NOMO-1 (cell line): ENCODE data around the gene PRXL2B.
"Not testable (repeated sequence)": the region's sequence is repeated elsewhere in the genome, so short reads cannot be mapped to it uniquely, and the experiment has no call there.

Source experiments
- DNase-seq, 2 experiments: peaks; one replicate each; lab custom pipeline; 2025; ENCODE audit not compliant: unreplicated experiment in 2 of 2; lab: John Stamatoyannopoulos, UW

PRXL2B gene

GRCh38 chr1:2610036-2610959 is 23.7 kb downstream of the PRXL2B start:
- no peak for DNase-seq

DNA sequence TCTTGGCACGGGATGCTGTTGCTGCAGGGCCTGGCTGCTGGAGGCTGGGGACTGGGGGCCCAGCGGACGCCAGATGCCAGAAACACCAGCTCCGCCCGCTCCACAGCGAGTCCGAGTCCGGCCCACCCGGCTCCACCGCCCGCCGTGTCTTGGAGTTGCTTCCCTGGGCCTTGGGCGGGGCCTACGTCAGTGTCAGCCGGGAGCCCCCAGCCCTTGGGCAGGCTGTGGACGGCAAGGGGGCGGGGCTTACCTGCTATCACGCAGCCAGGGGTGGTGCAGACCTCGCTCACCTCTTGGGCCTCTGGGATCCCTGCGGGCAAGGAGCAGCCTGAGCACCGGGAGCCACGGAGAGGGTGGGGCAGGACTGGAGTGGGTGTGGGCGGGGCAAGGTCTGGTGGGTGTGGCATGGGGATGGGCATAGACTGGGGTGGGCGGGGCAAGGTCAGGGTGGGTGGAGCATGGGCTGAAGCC is 24.5 kb downstream of the PRXL2B start:
- DNase-seq, result no peak

GRCh38 chr1:2611621-2612437 is 25.3 kb downstream of the PRXL2B start:
- no peak for DNase-seq

DNA sequence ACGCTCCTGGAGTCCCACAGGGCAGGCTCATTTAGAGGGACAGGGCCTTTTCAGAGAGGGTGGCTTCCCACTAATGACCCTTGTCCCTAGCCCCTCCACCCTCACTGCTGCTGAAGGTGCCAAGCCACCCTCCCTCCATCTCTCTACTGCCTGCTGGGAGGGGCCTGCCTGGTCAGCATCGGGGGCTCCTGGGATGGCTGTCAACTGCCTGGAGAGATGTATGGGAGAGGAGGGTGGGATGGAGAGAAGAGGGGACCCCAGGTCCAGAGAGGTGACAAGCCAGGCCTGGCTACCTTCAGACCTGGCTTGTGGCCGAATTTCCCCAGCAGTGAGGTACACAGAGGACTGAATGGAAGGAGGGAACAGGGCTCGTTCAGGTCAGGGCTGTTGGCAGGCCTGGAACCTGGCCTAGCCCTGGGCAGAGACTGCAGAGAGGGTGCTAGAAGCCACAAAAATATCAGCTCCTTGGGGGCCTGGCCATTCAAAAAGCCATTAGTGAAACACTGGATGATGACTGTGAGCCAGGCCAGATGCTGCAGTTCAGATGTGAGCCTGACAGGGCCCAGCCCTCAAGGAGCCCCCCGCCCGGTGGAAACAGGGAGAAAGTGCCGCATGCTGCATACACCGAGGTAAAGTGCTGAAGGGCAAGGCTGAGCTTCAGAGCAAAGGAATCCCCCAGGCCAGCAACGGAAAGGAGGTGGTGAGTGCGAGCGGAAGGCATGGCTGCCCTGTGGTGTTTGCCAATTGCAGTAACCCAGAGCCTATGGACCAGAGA is 26.2 kb downstream of the PRXL2B start:
- no peak for DNase-seq

DNA sequence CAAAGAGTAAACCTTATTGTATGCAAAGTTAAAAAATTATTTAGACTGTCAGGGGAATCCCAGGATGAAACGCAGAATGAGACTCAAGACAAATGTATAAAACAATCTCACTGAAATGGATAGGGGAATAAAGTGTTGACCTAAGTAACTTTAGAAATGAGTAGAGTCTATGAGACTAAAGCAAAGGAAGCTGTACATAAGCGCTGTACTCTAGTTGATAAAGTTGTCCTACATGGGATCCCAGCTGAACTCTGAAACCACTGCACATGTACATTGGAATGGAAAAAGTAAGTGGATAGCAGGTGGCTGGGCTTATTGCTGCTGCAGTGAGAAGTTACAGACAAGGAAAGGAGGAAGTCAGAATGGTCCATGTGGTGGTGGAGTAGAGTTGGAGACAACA is 27.6 kb downstream of the PRXL2B start:
- DNase-seq, result no peak

DNA sequence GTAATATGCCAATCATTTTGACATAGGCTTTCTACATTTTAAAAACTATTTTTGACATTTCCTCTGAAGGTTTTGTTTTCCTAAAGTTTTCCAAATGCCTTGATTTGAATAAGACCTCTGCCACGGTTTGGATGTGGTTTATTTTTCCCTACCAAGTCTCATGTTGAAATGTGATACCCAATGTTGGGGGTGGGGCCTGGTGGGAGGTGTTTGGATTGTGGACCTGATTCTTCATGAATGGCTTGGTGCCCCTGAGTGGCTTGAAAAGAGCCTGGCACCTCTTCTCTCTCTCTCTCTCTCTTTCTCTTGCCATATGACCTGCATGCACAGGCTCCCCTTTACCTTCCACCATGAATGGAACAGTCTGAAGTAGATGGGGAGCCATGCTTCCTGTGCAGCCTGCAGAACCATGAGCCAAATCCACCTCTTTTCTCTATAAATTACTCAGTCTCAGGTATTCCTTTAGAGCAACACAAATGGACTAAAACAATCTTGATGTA is 31.4 kb downstream of the PRXL2B start:
- DNase-seq, result no peak

DNA sequence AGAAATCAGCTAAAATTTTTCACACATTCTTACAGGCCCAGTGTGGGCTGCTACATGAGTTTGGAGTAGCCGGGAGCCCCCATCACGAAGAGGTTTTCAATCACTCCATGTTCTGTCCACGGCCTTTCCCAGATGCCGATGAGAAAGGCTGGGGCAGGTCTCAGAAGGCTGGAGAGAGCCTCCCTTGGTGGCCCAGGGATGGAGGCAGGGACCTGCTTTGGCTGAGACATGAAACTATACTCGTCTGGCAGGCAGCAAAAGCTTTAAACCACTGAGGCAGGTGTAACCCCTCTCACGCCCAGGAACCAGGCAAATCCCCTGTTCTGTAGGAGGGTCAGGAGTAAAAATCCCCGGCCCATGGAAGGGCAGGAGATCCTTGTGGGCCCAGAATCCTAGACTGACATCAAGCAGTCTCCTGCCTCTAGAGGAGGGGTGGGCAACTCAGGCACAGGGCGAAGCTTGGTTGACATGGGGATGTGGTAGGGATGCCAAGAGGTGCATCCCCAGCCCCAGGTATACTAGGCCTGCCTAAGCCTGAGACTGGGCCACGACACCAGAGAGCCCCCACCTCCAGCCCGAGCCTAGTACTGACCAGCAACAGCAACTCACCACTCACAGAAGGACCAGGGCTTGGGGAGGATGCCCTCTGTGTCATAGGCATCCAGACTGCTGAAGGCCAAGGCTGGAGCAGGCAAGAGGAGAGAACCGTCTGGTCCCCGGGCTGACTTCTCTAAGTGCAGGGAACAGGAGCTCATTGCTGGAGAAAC is 37.2 kb downstream of the PRXL2B start:
- DNase-seq, result no peak

DNA sequence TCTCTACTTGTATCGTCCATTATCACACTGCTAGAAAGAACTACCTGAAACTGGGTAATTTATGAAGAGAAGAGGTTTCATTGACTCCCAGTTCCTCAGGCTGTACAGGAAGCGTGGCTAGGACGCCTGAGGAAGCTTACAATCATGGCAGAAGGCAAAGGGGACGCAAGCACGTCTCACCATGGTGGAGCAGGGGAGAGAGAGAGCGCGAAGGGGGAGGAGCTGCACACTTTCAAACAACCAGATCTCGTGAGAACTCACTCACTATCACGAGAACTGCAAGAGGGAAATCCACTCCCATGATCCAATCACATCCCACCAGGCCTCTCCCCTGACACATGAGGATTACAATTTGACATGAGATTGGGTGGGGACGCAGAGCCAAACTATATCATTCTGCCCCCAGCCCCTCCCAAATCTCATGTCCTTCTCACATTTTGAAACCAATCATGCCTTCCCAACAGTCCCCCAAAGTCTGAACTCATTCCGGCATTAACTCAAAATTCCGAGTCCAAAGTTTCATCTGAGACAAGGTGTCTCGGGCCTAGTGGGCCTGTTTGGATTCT is 38.2 kb downstream of the PRXL2B start:
- DNase-seq, result no peak

GRCh38 chr1:2625311-2625710 is 38.7 kb downstream of the PRXL2B start:
- no peak for DNase-seq

DNA sequence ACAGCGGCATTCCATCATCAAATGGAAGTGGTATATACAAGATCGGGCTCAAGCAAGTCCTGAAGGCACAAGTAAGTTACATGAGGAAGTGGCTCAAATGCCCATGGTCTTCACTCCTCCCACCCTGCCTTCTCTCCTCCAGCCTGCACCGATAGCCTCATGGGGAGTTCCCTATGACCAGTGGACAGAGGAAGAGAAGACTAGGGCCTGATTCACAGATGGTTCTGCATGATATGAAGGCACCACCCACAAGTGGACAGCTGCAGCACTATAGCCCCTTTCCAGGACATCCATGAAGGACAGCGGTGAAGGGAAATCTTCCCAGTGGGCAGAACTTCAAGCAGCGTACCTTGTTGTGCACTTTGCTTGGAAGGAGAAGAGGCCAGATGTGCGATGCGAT is 39.2 kb downstream of the PRXL2B start:
- not testable (repeated sequence) for DNase-seq

DNA sequence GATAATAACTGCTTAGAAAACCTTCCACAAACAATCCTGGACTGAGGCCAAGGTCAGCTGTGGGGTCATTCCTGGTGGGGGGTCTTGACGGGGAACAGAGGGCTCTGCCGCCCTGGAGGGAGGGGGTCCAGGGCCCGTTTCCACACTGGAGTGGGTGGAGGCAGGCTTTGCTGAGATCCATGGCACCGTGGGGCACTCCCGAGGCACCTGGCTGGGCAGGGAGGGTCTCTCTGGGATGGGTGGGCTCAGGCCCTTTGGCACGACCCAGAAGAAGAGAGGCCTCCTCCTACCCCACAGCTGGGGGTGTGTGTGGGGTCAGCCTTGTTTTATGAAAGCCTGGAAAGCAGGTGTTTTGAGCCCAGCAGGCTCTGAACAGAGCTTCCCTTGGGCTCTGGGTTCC is 41.2 kb downstream of the PRXL2B start:
- no peak for DNase-seq

DNA sequence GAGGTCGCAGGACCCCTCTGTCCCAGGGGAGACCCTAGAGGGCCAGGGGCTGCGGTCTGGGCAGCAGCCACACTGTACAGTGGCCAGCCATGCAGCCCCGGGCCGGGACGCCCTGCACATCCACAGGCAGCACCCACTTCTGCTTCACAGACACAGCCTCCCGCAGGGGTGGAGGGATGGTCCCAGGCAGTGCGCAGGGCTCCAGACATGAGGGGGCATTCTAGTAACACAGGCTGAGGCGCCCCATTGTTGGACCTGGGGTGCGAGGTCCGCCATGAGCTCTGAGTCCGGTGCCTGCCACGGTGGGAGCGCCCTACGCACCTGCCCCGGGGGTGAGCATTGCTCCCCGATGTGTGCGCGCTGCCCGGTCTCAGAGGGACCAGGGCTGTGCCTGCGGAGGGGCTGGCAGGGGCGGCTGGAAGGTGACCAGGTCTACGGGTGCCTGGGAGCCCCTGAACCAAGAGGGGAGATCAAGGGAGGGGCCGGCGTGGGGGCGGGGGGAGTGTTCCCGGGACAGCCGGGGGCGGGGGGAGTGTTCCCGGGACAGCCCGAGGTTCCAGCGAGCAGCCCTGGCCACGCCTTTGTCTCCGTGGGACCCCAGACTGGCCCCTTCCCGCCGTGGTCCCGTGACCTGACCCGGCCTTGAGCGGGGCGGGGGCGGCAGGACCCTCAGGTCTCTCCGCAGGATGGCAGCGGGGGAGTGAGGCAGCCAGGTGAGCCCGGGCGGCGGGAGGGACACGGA is 41.8 kb downstream of the PRXL2B start:
- no peak for DNase-seq

- no peak for DNase-seq
Observed at GRCh38 chr1:2628933-2629626, 42.5 kb downstream of the PRXL2B start.

- no peak for DNase-seq
Observed at GRCh38 chr1:2629627-2630497, 43.3 kb downstream of the PRXL2B start.

- DNase-seq, result no peak
Observed at GRCh38 chr1:2630498-2631135, 44.0 kb downstream of the PRXL2B start.

DNA sequence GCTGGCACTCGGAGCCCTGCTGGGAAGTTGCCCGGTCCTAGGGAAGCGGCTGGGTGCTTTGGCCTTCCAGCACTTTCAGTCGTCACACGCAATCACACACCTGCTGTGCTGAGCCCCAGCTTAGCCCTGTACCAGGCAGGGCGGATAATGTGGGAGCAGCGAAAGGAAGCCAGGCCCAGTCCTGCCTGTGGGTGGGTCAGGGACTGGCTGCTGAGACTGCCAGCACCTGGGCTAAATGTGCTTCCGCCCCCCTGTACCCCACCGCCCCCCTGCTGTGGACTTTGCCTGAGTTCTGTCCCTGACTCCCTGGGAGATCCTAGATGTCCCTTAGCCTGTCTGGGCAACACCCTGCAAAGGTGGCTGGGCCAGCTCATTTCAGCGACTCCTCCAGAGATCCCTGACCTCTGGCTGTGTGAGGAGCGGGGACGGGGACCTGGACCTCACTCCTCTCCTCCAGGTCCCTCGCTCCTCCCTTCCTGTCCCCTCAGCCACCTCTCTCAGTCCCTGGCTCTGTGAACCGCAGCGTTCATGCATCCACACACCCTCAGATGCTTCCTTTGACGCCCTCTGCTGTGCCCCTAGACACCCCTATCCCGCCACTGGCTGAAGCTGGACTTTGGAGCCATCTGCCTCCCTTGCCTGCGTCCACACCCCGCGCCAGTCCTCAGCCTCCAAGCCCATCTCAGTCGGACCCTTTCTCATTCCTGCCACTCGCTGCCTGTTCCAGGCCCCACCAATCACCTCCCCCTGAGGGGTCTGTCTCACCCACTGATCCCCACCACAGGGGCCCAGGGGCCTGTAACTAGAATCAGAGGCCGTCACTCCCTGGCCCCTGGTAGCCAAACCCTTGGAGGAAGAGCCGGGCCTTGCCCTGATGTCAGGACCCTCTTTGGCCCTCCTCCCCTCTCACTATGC is 44.8 kb downstream of the PRXL2B start:
- DNase-seq, result no peak
